ENCODE data around the gene PUS1.
A peak's percentile ranks its signal among the peaks of the same experiment; 100 is the strongest.

Gene PUS1

DNA sequence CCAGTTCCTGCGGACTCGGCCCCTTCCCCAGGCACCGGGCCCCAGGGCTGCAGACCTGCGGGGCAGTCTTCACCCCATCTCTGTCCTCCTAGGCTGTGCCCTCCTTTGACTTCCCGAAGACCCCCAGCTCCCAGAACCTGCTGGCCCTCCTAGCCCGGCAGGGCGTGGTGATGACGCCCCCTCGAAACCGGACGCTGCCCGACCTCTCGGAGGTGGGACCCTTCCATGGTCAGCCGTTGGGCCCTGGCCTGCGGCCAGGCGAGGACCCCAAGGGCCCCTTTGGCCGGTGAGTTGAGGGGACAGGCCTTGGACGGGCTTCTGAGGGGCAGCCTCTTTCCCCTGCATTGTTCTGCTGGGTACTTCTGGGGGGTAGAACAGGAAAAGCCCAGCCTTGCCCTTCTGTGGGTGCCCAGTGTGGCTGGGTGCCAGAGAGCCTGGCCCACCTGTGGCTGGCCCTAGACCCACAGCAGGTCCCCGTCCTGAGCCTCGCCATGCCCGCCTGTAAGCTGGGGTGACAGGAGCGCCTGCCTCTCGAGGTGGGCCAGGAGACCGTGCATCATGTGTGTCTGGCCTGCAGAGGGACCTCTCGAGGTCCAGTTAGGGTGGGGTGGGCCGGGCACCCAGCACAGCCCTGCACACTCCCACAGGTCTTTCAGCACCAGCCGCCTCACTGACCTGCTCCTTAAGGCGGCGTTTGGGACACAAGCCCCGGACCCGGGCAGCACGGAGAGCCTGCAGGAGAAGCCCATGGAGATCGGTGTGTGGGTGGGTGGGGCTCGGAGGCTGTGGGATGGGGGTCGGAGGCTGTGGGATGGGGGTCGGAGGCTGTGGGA is 12.6 kb upstream of the PUS1 start:
- DNase-seq (ENCODE audit: low spot score): no peak

DNA sequence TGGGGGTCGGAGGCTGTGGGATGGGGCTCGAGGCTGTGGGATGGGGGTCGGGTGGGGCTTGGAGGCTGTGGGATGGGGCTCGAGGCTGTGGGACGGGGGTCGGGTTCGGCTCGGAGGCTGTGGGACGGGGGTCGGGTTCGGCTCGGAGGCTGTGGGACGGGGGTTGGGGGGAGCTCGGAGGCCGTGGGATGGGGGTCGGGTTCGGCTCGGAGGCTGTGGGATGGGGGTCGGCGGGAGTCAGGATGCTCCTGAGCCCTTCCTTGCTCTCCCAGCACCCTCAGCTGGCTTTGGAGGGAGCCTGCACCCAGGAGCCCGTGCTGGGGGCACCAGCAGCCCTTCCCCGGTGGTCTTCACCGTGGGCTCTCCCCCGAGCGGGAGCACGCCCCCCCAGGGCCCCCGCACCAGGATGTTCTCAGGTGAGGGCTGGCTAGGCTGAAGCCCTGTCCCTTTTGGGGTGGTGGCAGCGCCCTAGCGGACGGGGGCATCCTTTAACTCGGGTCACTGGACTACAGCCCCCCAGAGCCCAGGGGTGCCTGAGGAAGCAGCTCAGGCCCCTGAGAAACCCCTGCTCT is 11.9 kb upstream of the PUS1 start:
- no peak for DNase-seq (ENCODE audit: low spot score)

DNA sequence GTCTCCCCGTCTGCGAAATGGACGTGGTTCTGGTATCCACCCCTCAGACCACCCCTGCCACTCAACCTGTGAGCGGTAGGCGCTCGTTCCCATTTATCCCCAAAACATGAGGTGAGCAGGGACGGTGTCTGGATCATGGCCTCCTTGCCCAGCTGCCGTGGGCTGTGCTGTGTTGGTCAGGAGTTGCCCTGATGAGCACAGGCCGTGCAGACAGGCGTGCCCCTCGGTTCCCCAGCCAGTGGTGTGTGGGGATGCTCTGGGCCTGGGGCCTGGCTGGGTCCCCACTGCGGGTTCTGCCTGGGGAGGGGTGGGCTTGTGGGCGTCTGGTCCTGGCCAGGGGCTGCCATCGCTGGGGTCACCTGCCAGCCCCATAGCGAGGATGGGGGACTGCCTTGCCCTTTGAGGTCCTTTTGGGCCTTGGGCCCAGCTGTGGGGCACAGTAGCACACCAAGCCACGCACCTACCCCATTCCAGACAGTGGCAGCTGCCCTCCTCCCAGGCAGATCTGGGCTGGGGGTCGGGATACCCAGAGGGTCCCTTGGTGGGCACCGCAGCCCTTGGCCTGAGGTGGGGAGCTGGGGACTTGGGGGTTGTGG is 11.3 kb upstream of the PUS1 start:
- no peak for DNase-seq (ENCODE audit: low spot score)

DNA sequence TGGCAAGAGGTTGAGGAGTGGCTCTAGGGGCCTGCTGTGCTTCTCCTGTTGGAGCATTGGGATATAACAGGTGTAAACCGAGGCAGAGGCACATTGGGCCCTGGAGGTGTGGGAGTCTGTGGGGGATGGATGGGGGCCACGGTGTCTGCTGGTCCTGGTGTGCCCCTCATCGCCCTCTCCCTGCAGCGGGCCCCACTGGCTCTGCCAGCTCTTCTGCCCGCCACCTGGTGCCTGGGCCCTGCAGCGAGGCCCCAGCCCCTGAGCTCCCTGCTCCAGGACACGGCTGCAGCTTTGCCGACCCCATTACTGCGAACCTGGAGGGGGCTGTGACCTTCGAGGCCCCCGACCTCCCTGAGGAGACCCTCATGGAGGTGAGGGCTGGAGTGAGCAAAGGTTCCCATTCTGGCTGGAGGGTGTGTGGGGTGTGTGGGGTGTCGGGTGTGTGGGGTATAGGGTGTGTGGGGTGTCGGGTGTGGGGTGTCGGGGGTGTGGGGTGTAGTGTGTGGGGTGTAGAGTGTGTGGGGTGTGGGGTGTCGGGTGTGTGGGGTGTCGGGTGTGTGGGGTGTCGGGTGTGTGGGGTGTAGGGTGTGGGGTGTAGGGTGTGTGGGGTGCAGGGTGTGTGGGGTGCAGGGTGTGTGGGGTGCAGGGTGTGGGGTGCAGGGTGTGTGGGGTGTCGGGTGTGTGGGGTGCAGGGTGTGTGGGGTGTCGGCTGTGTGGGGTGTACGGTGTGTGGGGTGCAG is 10.6 kb upstream of the PUS1 start:
- no peak for DNase-seq (ENCODE audit: low spot score)

DNA sequence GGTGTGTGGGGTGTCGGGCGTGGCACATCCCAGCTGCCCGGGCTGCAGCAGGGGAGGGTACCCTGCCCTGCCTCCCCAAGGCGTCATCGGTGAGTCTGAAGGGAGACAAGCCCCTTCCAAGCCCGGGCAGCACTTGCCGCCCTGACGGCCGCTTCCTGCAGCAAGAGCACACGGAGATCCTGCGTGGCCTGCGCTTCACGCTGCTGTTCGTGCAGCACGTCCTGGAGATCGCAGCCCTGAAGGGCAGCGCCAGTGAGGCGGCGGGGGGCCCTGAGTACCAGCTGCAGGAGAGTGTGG is 10.1 kb upstream of the PUS1 start:
- DNase-seq (ENCODE audit: low spot score): no peak

DNA sequence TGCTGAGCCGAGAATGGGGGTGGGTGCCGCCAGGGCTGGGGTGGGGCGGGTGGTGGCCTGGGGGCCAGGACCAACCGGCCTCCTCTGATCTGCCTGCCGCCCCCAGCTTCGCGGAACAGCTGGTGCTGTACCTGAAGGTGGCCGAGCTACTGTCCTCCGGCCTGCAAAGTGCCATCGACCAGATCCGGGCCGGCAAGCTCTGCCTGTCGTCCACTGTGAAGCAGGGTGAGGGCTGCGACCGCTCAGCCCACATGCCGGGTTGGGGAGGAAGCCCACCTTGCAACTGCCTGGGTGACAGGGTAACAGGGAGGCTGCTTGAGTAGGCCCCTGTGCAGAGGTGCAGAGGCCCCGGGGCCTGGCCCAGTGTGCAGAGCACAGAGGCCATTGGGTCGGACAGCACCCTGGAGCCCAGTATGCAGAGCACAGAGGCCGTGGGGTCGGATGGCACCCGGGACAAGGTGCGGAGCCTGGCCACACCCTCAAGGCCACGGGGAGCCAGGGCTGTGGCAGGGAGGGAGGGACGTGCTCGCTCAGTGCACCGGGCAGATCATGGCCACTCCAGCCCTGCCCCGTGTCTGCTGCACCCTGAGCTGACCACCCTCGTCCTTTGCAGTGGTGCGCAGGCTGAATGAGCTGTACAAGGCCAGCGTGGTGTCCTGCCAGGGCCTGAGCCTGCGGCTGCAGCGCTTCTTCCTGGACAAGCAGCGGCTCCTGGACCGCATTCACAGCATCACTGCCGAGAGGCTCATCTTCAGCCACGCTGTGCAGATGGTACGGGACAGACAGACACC is 9.5 kb upstream of the PUS1 start:
- DNase-seq (ENCODE audit: low spot score): no peak

DNA sequence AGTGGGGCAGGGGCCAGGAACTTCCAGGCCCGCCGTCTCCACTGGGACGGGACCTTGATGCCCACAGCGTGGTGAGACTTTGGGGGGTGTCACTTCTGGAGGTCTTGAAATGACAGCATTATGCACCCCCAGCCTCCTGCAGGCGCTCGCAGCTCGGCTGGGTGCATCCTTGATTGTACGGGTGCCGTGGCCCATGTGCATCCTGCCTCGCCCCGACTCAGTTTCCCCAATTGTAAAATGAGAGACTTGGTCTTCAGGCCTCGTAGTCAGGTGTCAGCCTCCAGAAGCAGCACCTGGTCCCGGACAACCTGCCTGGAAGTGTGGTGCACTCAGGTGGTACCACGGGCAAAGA is 8.9 kb upstream of the PUS1 start:
- DNase-seq (ENCODE audit: low spot score): no peak

DNA sequence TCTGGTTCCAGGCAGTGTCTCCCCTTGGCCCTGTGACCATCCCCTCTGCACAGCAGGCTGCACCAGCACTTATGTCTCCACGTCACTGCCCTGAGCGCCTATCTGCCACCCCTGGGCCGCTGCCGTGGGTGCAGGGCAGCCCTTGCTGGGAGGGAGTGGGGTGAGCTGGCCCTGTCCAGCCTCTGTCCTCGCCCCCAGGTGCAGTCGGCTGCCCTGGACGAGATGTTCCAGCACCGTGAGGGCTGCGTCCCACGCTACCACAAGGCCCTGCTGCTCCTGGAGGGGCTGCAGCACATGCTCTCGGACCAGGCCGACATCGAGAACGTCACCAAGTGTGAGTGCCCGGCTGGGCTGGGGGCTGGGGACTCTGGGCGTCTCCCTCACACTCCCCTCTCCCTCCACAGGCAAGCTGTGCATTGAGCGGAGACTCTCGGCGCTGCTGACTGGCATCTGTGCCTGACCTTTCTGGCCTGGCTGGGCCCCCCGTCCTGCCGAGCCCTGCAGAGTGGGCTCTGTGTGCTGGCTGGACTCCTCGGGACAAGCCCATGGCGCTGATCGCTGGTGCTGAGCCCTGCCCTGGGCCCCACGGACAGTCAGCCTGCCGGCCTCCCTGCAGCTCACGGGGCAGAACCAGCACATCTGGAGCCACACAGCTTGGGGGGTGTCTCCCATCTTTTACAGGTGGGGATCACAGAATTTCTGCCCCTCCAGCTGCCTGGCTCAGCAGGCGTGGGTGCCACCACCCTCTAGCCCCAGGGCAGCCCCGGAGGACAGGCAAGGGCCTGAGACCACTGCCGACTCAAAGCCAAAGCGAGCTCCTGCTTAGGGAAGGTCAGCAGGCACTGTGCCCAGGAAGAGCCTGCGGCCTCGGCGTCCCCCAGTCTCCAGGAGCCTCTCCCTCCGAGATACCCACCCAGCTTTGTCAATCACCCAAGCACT is 7.9 kb upstream of the PUS1 start:
- no peak for DNase-seq (ENCODE audit: low spot score)

DNA sequence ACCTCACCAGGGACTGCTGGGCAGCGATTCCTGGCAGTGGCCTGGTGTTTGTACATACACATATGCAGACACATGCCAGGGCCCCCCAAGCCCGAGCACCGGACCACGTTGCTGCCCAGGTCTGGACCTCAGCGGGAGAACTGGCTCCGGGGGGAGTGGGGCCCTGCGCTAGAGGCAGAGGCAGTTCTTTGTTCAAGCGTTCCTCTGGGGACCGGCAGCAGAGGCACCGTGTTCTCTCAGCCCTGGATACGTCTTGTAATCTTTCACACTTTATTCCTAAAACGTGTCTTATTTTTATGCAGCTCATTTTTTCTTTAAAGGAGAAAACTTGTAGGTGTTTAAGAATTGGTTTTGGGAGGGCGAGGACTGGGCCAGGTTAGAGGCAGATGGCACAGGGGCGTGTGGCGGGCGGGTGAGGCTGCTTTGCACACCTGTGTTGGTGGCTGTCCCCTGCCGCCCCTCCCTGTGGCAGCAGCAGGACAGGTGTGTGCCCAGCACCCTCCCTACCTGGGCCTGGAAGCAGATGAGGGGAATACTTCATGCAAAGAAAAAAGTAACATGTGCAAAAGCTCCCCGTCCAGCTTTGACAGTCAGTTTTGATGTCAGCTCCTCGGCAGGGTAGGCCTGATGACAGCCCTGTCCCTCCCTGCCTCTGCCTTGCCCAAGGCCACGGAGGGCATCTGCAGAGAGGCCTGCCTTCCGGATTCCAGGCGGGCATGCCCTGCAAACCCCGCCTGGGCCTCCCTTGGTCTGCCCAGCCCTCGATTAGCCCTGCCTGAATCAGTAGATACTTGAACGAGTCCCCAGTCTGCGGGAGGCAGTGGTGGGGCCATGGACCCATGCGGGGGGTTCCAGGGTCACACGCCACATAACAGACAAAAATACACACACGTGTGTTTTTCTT is 7.0 kb upstream of the PUS1 start:
- no peak for DNase-seq (ENCODE audit: low spot score)

DNA sequence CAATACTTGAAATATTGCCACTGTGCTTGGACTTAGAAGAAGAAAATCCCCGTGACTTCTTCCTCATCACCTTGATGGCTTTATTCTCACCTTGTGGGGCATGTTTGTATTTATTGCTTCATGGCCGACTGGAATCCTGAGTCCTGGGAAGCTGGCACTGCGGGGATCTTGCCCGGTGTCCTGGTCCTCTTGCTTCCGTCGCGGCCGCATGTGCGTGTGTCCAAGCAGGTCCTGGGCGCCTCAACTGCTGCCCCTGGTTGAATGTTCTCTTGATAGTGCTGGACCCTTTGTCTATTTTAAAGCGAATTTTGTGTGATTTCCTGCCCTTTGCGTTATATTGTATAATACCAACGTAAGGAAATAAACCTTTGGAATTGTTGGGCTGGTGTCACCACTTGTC is 6.3 kb upstream of the PUS1 start:
- DNase-seq (ENCODE audit: low spot score): no peak

DNA sequence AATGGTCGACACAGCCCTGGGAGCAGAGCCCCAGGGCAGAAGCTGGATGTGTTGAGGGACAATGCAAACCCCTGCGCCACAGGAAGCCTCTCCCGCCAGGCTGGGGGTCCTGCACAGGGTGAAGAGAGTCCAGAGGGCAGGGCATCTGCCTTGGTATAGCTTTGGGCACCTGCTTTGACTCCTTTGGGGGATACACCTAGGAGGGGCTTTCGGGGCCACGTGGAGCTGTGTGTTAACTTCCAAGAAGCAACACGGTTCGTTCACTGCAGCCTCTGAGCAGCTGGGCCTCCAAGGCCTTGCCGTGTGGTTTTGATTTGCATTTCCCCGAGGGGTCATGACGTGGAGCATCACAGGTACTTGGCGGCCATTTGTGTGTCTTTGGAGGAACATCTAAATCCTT is 5.8 kb upstream of the PUS1 start:
- no peak for DNase-seq (ENCODE audit: low spot score)

DNA sequence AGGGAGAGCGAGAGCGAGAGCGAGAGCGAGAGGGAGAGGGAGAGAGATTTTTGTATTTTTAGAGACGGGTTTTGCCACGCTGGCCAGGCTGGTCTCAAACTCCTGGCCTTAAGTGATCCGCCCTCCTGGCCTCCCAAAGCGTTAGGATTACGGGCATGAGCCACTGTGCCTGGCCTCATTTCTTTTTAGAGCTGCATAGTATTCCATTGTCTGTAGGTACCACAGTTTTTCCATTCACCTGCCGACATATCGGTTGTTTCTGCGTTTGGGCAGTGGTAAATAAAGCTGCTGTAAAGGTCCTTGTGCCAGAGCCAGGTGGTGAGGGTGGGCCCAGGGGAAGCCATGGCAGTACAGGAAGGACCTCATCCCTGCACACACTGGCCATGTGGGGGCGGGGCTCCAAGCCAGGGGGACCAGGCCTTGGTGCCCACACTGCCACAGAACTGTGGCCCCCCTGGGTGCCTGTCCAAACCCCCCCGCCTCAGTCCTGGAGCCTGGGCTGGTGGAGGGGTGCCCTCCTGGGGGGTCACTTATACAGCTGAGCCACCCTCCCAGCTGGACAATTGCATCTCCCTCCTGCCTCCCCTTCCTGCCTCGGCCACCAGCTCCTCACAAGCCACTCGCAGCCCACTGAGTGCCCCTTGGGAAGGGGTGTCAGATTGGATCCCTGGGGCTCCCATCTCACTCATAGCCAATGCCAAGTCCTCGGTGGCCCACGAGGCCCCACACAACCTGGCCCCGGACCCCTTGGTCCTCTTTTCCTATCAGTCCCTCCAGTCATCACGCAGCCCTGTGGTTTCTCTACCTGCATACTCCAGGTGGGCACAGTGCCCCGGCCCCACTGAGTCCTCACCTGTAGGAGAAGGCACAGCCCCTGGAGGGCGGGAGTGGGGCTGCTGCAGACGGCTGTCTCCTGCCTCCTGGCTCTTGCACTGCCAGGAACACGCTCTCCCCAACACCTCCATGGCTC is 1.7 kb upstream of the PUS1 start:
- no peak for DNase-seq (ENCODE audit: low spot score)

DNA sequence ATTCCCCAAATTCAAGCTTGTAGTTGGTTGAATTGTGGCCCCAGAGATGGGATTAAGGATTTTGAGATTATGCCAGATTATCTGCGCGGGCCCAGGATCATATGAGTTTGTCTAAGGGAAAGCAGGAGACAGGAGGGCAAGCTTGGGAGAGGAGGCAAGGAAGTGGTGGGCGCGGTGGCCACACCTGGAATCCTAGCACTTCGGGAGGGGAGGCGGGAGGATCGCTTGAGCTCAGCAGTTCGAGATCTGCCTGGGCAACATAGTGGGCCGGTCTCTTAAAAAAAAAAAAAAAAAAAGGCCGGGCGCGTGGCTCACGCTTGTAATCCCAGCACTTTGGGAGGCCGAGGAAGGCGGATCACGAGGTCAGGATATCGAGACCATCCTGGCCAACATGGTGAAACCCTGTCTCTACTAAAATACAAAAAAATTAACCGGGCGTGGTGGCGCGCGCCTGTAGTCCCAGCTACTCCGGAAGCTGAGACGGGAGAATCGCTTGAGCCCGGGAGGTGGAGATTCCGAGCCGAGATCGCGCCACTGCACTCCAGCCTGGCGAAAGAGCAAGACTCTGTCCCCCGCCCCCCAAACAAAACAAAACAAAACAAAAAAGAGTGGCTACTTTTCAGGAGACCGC is 881 bp upstream of the PUS1 start:
- no peak for DNase-seq (ENCODE audit: low spot score)

DNA sequence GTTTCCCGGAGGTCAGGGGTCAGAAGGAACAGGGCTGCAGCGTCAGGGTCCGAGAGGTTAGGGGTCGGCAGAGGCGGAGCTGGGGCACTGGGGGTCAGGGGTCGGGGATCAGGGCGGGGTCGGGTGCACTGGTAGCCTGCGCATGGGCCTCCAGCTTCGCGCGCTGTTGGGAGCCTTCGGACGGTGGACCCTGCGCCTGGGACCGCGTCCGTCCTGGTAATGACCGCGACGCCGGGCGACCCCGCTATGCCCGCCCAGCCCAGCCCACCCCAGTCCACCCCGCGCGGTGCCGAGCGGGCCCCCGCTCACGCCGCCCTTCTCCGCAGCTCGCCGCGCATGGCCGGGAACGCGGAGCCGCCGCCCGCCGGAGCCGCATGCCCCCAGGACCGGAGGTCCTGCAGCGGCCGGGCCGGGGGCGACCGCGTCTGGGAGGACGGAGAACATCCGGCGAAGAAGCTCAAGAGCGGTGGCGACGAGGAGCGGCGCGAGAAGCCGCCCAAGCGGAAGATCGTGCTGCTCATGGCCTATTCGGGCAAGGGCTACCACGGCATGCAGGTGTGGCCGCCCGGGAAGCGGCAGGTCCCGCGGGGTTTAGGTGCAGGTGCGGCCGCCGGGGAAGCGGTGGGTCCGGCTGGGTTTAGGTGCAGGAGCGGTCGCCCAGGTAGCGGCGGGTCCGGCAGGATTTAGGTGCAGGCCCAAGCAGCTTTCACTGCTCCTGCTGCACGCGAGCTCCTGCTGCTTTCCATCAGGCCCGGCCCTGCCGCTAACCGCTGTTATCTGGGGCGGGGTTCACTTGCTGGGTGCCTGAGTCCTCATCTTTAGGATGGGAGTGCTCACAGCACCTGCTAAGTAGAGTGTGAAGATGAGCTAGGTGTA is 743 bp downstream of the PUS1 start:
- peak; percentile 31 for DNase-seq (ENCODE audit: low spot score)

DNA sequence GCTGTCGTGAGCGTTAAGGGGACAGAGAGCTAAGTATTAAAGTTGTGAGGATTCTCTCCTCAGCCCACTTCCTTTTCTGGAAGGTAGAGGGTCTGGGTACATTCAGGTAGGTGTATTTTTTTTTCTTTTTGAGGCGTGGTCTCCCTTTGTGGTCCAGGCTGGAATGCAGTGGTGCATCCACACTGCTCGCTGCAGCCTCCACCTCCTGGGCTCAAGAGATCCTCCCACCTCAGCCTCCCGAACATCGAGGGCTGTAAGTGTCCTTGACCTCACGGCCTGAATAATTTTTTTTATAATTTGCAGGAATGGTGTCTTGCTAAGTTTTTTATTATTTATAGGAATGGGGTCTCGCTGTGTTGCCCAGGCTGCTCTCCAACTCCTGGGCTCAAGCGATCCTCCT is 1.4 kb downstream of the PUS1 start:
- no peak for DNase-seq (ENCODE audit: low spot score)

DNA sequence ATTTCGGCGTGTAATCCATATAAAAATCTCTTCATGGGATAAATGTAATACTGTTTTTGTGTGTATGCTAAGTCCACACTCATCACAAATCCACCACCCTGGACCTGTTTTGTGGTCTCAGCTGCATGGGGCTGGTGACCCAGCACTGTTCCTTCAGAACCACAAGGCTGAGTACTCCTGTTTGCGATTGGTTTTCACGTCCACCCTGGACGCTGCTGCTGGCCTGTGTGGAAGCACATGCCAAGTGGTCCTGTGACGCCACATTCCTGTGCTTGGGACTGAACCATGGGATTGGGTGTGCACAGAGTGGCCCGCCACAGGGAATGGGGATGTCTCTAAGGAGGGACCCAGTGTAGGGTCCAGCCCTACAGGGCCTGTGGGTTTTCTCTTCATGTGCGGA is 4.3 kb downstream of the PUS1 start:
- no peak for DNase-seq (ENCODE audit: low spot score)

DNA sequence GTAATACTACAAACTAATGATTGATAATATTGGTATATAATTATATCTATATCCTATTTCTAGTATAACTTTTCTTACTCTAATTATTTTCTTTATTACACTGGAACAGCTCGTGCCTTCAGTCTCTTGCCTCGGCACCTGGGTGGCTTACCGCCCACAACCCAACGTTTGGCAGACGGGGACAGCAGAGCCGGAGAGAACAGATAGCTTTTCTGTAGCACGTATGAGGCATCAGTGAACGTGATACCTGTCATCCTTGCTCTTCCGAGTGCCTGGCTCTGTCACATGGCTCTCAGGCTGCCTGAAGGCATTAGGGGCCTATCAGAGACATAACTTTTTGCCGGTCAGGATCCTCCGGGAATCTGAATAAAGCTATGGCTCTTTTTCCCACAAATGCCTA is 5.5 kb downstream of the PUS1 start:
- DNase-seq (ENCODE audit: low spot score): no peak

DNA sequence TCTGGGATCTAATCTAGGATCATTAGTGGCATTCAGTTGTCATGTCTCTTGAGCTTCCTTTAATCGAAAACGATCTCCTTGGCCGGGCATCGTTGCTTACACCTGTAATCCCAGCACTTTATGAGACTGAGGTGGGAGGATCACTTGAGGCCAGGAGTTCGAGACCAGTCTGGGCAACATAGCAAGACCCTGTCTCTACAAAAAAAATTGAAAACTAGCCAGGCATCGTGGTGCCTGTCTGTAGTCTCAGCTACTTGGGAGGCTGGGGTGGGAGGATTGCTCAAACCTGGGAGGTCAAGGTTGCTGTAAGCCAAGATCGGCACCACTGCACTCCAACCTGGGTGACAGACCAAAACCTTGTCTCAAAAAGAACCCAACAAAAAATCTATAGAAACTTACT is 9.0 kb downstream of the PUS1 start:
- no peak for DNase-seq (ENCODE audit: low spot score)
